Hair follicle dermal papilla cell (primary cell): ENCODE results near the gene SUCO. TPM values are rescaled to one million over a fixed set of nuclear protein-coding genes. Genes with fewer than 3 reads are reported as not detected.

Experiments used
- small RNA-seq: library from RNA; depleted of rRNA; stranded (forward); fragments of <200 nt; gene quantifications from one replicate; pipeline ENCODE3, GENCODE V24; 2012
- total RNA-seq: library from RNA; depleted of rRNA; stranded (reverse); fragments of >200 nt; gene quantifications from 2 replicates; pipeline ENCODE4 v1.2.3, GENCODE V29; 2012

The SUCO gene
- 41.3 and 51.8 TPM in 2 replicates for total RNA-seq

GRCh38 chr1:172532700-172533512 is at the start of gene SUCO:
TSS of gene SUCO (plus strand) at chr1:172533150. CDS start at chr1:172533436, 286 bp downstream.

GRCh38 chr1:172658871-172659453 is 126.0 kb downstream of the SUCO start, which contains the start of gene FASLG:
TSS of gene FASLG (plus strand) at chr1:172659103. CDS start at chr1:172659202, 99 bp downstream.

Small RNA genes within 50 kb of the gene (small RNA-seq; reads per million reads assigned to genes)
- gene RNU6-693P = not detected

Other genes with a start within 250 kb of the SUCO start
- gene C1orf105, start 112.5 kb upstream of the SUCO start, total RNA-seq = not detected in 2 replicates
- gene PIGC, start 89.1 kb upstream of the SUCO start, total RNA-seq = 18.5 and 21.0 TPM in 2 replicates
- not detected in 2 replicates for gene FASLG, start 126.0 kb downstream of the SUCO start, total RNA-seq